ENCODE measurements around the gene AJM1.
"Not testable (repeated sequence)": the region's sequence is repeated elsewhere in the genome, so short reads cannot be mapped to it uniquely, and the experiment has no call there.

Gene AJM1

GRCh38 chr9:136867917-136868316 is 25.6 kb downstream of the AJM1 start:
- Histone ChIP-seq H3K9ac (ENCODE audit: low read depth, low read length, poor library complexity) (no peak overlapping the region), H3K23ac (ENCODE audit: low read depth, low read length, poor library complexity) (no peak overlapping the region), H2BK12ac (ENCODE audit: low read length) (no peak overlapping the region), H3K79me1 (ENCODE audit: low read depth, low read length) (peaks cover 18% of the 10 kb centered on the region), H3K27me3 (ENCODE audit: control insufficient read depth in 3 of 3, insufficient read depth in 3 of 3, low read depth in 1 of 3, low read length in 3 of 3) (no peaks in the 10 kb centered on the region), H3K4ac (ENCODE audit: low read length) (no peak overlapping the region), H2BK5ac (ENCODE audit: low read length) (no peak overlapping the region), H2BK15ac (ENCODE audit: low read length) (no peak overlapping the region), H4K8ac (ENCODE audit: low read depth, low read length) (no peak overlapping the region), H3K18ac (ENCODE audit: low read length) (no peak overlapping the region), H3K4me1 (ENCODE audit: control insufficient read depth in 2 of 2, insufficient read depth in 1 of 2, low read depth in 1 of 2, low read length in 2 of 2) (peaks cover 7 to 8% of the 10 kb centered on the region in 2 donors), H3K14ac (ENCODE audit: low read length) (no peak overlapping the region), H3K9me3 (replicated peaks in 1 of 2; ENCODE audit: control insufficient read depth in 2 of 2, insufficient read depth in 1 of 2, low read depth in 1 of 2, low read length in 2 of 2) (peaks cover 17 to 42% of the 10 kb centered on the region in 2 donors), H3K27ac (replicated peaks; ENCODE audit: low read length) (no peak overlapping the region), H2BK120ac (ENCODE audit: low read depth, low read length) (no peak overlapping the region), H2AFZ (ENCODE audit: low read length) (no peak overlapping the region), H3K36me3 (replicated peaks in 1 of 2; ENCODE audit: control insufficient read depth in 2 of 2, insufficient read depth in 2 of 2, low read length in 2 of 2) (peaks cover 13 to 32% of the 10 kb centered on the region in 2 donors), H2AK5ac (ENCODE audit: low read depth, low read length) (no peak overlapping the region), H3K4me2 (ENCODE audit: insufficient read depth, low read length, poor library complexity, severe bottlenecking) (no peak overlapping the region), H4K91ac (ENCODE audit: low read depth, low read length, poor library complexity) (no peak overlapping the region), H3K4me3 (ENCODE audit: low read length in 2 of 2) (no peak overlapping the region)
- no peak for DNase-seq (ENCODE audit: low spot score)
- no CpG with 5 or more reads among the region's 18 CpGs for WGBS, 2 donors (ENCODE audit: extremely low coverage in 2 of 2, insufficient read length in 2 of 2, insufficient replicate concordance in 1 of 2)

GRCh38 chr9:136868644-136869043 is 26.4 kb downstream of the AJM1 start:
- DNase-seq (ENCODE audit: low spot score), result no peak
- Histone ChIP-seq H2BK120ac (ENCODE audit: low read depth, low read length) (no peak overlapping the region), H3K9me3 (replicated peaks in 1 of 2; ENCODE audit: control insufficient read depth in 2 of 2, insufficient read depth in 1 of 2, low read depth in 1 of 2, low read length in 2 of 2) (peaks cover 17 to 49% of the 10 kb centered on the region in 2 donors), H3K14ac (ENCODE audit: low read length) (peak overlapping the region; percentile 32), H2AFZ (ENCODE audit: low read length) (no peak overlapping the region), H3K27ac (replicated peaks; ENCODE audit: low read length) (no peak overlapping the region), H3K4ac (ENCODE audit: low read length) (no peak overlapping the region), H2AK5ac (ENCODE audit: low read depth, low read length) (no peak overlapping the region), H2BK15ac (ENCODE audit: low read length) (no peak overlapping the region), H3K79me1 (ENCODE audit: low read depth, low read length) (peaks cover 12% of the 10 kb centered on the region), H2BK5ac (ENCODE audit: low read length) (no peak overlapping the region), H3K36me3 (replicated peaks in 1 of 2; ENCODE audit: control insufficient read depth in 2 of 2, insufficient read depth in 2 of 2, low read length in 2 of 2) (peaks cover 6 to 25% of the 10 kb centered on the region in 2 donors), H3K4me3 (ENCODE audit: low read length in 2 of 2) (no peak overlapping the region), H3K23ac (ENCODE audit: low read depth, low read length, poor library complexity) (no peak overlapping the region), H3K27me3 (ENCODE audit: control insufficient read depth in 3 of 3, insufficient read depth in 3 of 3, low read depth in 1 of 3, low read length in 3 of 3) (no peaks in the 10 kb centered on the region), H3K4me1 (ENCODE audit: control insufficient read depth in 2 of 2, insufficient read depth in 1 of 2, low read depth in 1 of 2, low read length in 2 of 2) (peaks cover 7 to 8% of the 10 kb centered on the region in 2 donors), H4K8ac (ENCODE audit: low read depth, low read length) (no peak overlapping the region), H4K91ac (ENCODE audit: low read depth, low read length, poor library complexity) (no peak overlapping the region), H3K4me2 (ENCODE audit: insufficient read depth, low read length, poor library complexity, severe bottlenecking) (no peak overlapping the region), H3K18ac (ENCODE audit: low read length) (no peak overlapping the region), H2BK12ac (ENCODE audit: low read length) (no peak overlapping the region), H3K9ac (ENCODE audit: low read depth, low read length, poor library complexity) (peak overlapping the region; percentile 30)
- no CpG with 5 or more reads among the region's 11 CpGs for WGBS, 2 donors (ENCODE audit: extremely low coverage in 2 of 2, insufficient read length in 2 of 2, insufficient replicate concordance in 1 of 2)

GRCh38 chr9:136869611-136870010 is 27.3 kb downstream of the AJM1 start:
- H3K9me3 ChIP-seq (replicated peaks in 1 of 2; ENCODE audit: control insufficient read depth in 2 of 2, insufficient read depth in 1 of 2, low read depth in 1 of 2, low read length in 2 of 2), result peaks cover 17 to 51% of the 10 kb centered on the region in 2 donors
- WGBS, 2 donors (ENCODE audit: extremely low coverage in 2 of 2, insufficient read length in 2 of 2, insufficient replicate concordance in 1 of 2), result no CpG with 5 or more reads among the region's 2 CpGs
- not testable (repeated sequence) for H2BK5ac ChIP-seq (ENCODE audit: low read length)

DNA sequence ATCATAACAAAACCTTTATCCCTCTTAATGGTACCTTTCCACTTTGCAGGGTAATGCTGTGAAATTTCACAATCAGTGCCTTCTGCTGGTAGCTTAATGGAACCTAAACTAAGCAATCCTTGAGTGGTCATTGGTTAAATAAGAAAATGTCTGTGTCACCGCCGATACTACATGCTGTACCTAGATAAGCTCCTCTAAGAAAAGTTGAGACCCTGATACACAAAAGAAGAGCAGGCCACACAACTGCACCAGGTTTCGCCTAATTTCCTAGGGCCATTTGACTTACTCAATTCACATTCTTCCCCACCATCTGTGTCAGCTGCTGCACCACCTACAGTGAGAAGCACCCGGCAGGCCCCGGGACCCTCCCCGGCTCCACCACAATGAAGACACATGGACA is 32.9 kb downstream of the AJM1 start:
- Histone ChIP-seq H3K9ac (ENCODE audit: low read depth, low read length, poor library complexity) (no peak overlapping the region), H3K14ac (ENCODE audit: low read length) (no peak overlapping the region), H3K79me1 (ENCODE audit: low read depth, low read length) (no peaks in the 10 kb centered on the region), H4K8ac (ENCODE audit: low read depth, low read length) (no peak overlapping the region), H3K4ac (ENCODE audit: low read length) (no peak overlapping the region), H3K27me3 (ENCODE audit: control insufficient read depth in 3 of 3, insufficient read depth in 3 of 3, low read depth in 1 of 3, low read length in 3 of 3) (no peaks in the 10 kb centered on the region), H3K27ac (replicated peaks; ENCODE audit: low read length) (no peak overlapping the region), H3K4me2 (ENCODE audit: insufficient read depth, low read length, poor library complexity, severe bottlenecking) (no peak overlapping the region), H3K4me1 (ENCODE audit: control insufficient read depth in 2 of 2, insufficient read depth in 1 of 2, low read depth in 1 of 2, low read length in 2 of 2) (no peaks in the 10 kb centered on the region), H3K18ac (ENCODE audit: low read length) (no peak overlapping the region), H2AFZ (ENCODE audit: low read length) (no peak overlapping the region), H2AK5ac (ENCODE audit: low read depth, low read length) (no peak overlapping the region), H3K23ac (ENCODE audit: low read depth, low read length, poor library complexity) (no peak overlapping the region), H3K4me3 (ENCODE audit: low read length in 2 of 2) (no peak overlapping the region), H4K91ac (ENCODE audit: low read depth, low read length, poor library complexity) (no peak overlapping the region), H2BK5ac (ENCODE audit: low read length) (no peak overlapping the region), H2BK120ac (ENCODE audit: low read depth, low read length) (no peak overlapping the region), H3K36me3 (replicated peaks in 1 of 2; ENCODE audit: control insufficient read depth in 2 of 2, insufficient read depth in 2 of 2, low read length in 2 of 2) (no peaks in the 10 kb centered on the region), H3K9me3 (replicated peaks in 1 of 2; ENCODE audit: control insufficient read depth in 2 of 2, insufficient read depth in 1 of 2, low read depth in 1 of 2, low read length in 2 of 2) (peaks cover 10 to 28% of the 10 kb centered on the region in 2 donors), H2BK15ac (ENCODE audit: low read length) (no peak overlapping the region), H2BK12ac (ENCODE audit: low read length) (no peak overlapping the region)
- DNase-seq (ENCODE audit: low spot score), result no peak
- no CpG with 5 or more reads among the region's 6 CpGs for WGBS, 2 donors (ENCODE audit: extremely low coverage in 2 of 2, insufficient read length in 2 of 2, insufficient replicate concordance in 1 of 2)

More at GRCh38 chr9:136869611-136870010, 27.3 kb downstream of the AJM1 start:
- not testable (repeated sequence) for H2AK5ac ChIP-seq (ENCODE audit: low read depth, low read length); H3K27ac ChIP-seq (replicated peaks; ENCODE audit: low read length); H2BK15ac ChIP-seq (ENCODE audit: low read length); H4K91ac ChIP-seq (ENCODE audit: low read depth, low read length, poor library complexity); H3K4me3 ChIP-seq (ENCODE audit: low read length in 2 of 2); H3K23ac ChIP-seq (ENCODE audit: low read depth, low read length, poor library complexity); H3K4ac ChIP-seq (ENCODE audit: low read length); H3K4me2 ChIP-seq (ENCODE audit: insufficient read depth, low read length, poor library complexity, severe bottlenecking); H2AFZ ChIP-seq (ENCODE audit: low read length); H4K8ac ChIP-seq (ENCODE audit: low read depth, low read length); DNase-seq (ENCODE audit: low spot score); H2BK120ac ChIP-seq (ENCODE audit: low read depth, low read length); H3K9ac ChIP-seq (ENCODE audit: low read depth, low read length, poor library complexity); H3K18ac ChIP-seq (ENCODE audit: low read length); H3K27me3 ChIP-seq (ENCODE audit: control insufficient read depth in 3 of 3, insufficient read depth in 3 of 3, low read depth in 1 of 3, low read length in 3 of 3); H3K14ac ChIP-seq (ENCODE audit: low read length); H2BK12ac ChIP-seq (ENCODE audit: low read length); H3K4me1 ChIP-seq (ENCODE audit: control insufficient read depth in 2 of 2, insufficient read depth in 1 of 2, low read depth in 1 of 2, low read length in 2 of 2)
- peaks cover 12% of the 10 kb centered on the region for H3K79me1 ChIP-seq (ENCODE audit: low read depth, low read length)
- peaks cover 3 to 16% of the 10 kb centered on the region in 2 donors for H3K36me3 ChIP-seq (replicated peaks in 1 of 2; ENCODE audit: control insufficient read depth in 2 of 2, insufficient read depth in 2 of 2, low read length in 2 of 2)

All from neuronal stem cell (in vitro differentiated cells).